Prostate gland (tissue), 2 donors: ENCODE data around the gene FBXL17.

ENCODE experiments used
- POLR2AphosphoS5 ChIP-seq: sonication (generic); formaldehyde crosslinking; IDR thresholded peaks from one replicate; pipeline ENCODE4 v1.6.1; 2017; ENCODE audit warnings: antibody characterized with exemption
- TF ChIP-seq, protein P1 (sequence below), 4 experiments: fragments of 200-600 bp in 2 of 4; fragments of 450-650 bp in 2 of 4; sonication (generic) in 2 of 4; IDR thresholded peaks; 1 replicate in 3 of 4; 2 replicates in 1 of 4; pipeline ENCODE4 v1.5.1; 2016 to 2019; ENCODE audit warnings: antibody characterized with exemption in 4 of 4, mild to moderate bottlenecking in 2 of 4, moderate library complexity in 2 of 4

DNA sequence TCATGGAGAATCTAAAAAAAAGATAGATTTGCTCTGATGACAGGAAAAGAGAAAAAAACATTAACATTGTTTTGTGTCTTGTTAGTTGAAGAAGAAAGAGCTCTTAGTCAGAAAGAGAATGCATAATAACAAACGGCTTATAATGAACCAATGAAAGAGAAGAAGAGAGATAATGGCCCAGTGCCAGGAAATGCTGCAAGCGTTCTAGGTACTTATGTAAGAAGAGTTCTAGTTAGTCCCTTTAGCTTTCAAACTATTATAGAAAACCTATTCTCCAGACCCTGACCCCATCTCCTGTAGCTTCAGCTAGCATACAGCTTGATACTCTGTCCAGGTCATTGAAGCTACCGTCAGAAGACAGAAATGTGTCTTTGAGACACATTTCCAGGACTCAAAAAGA is 70.2 kb downstream of the FBXL17 start:
- TF ChIP-seq, protein P1, sequence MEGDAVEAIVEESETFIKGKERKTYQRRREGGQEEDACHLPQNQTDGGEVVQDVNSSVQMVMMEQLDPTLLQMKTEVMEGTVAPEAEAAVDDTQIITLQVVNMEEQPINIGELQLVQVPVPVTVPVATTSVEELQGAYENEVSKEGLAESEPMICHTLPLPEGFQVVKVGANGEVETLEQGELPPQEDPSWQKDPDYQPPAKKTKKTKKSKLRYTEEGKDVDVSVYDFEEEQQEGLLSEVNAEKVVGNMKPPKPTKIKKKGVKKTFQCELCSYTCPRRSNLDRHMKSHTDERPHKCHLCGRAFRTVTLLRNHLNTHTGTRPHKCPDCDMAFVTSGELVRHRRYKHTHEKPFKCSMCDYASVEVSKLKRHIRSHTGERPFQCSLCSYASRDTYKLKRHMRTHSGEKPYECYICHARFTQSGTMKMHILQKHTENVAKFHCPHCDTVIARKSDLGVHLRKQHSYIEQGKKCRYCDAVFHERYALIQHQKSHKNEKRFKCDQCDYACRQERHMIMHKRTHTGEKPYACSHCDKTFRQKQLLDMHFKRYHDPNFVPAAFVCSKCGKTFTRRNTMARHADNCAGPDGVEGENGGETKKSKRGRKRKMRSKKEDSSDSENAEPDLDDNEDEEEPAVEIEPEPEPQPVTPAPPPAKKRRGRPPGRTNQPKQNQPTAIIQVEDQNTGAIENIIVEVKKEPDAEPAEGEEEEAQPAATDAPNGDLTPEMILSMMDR (IDR thresholded peaks at IDR 0.05): no peak
- no peak for TF ChIP-seq POLR2AphosphoS5
